ENCODE data around the gene RABGAP1.

Gene RABGAP1

DNA sequence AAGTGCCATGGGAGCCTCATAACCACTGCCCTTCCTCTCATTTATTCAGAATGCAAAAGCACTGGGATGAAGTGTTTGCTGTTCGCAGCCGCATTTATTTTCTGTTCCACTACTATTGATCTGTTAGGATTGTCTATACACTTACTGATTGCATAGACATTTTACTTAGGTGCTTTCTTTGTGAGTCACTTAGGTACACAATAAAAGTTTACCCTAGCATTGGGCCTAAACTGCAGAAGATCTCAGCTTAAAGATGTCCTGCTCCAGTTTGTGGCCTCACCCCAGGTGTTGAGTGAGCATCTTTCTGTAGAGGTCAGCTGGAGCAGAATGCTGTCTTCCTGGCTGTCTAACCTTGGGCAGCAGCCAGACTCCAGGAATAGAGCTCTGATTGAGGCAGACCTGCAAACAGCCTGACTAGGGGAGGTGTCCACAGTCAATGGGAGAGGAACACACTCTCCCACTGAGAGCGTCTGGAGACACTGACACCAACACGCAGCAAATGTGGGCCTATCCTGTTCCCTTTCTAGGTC is 146.6 kb downstream of the RABGAP1 start:
- DNase-seq = no peak

DNA sequence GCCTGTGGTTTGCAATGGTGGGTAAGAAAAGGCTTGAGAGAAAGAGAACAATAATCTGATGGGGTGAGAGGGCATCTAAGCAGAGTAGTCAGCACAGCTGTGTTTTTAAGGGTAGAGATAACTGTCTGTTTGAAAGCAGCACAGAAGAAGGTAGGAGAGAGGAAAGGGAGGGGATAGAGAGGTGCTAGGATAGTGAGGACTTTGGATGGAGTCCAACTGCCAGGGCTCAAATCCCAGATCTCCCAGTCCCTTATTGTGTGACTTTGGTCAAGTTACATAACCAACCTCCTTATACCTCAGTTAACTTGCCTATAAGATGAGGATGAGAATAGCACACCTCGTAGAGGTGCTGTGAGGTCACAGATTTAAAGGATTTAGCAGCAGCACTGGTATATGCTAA is 148.2 kb downstream of the RABGAP1 start:
- no peak for DNase-seq

DNA sequence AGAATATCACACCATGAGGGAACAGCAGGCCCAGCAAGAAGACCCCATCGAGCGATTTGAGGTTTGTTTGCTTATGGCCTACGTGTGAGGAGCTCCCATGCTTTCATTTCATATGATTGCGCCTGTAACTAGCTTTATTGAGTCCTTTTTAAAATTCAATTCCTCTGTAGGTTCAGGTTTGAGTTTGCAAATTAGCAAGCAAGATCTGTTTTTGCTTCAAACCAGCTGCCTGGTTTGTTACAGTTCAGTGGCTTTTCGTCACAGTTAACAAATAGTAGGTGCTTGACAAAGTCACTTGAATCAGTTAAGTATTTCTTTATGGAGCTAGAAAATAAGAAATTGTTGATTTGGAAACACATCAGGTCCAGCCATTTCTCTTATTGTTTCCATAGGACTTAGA is 149.0 kb downstream of the RABGAP1 start:
- no peak for DNase-seq

DNA sequence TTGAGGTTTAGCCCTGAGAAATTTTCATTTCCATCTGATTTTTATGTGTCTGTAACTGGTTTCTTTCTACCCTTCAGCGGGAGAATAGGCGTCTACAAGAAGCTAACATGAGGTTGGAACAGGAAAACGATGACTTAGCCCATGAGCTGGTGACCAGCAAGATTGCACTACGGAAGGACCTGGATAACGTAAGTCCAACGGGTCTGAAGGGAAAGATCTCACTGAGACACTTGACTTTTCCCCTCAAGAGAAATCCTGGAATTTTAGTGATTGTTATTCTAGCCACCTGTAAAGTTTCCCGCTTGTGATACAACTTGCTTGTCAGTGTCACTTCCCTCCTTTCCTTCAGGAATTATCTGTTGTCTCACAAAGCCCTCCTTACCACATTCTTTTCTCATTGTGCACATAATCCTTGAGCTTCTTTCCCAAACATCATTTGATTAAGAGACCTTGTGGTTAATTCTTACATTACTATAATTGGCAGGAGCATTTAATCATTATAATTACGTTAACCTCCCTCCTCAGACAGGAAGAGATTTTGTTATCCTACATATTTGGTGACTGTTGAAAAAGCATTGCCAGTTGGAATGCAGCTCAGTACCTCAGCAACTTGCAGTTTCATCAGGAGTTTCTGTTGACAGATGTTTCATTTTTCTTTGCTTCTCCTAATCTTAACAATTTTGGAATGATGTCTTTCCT is 149.5 kb downstream of the RABGAP1 start:
- no peak for DNase-seq

DNA sequence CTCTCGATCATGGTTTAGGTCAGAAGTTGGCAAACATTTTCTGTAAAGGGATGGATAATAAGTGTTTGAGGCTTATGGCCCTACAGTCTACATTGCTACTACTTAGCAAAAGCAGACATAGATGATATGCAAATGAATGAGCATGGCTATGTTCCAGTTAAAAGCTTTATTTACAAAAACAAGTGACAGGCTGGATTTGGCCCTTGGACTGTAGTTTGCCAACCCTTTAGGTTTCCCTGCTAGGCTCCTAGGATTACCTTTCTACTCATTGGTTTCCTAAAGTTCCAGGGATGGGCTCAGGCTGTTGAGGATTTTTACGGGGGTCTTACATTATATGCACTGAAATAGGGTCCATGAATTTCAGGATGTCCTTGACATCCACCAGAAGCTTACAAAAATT is 150.1 kb downstream of the RABGAP1 start:
- DNase-seq = no peak

DNA sequence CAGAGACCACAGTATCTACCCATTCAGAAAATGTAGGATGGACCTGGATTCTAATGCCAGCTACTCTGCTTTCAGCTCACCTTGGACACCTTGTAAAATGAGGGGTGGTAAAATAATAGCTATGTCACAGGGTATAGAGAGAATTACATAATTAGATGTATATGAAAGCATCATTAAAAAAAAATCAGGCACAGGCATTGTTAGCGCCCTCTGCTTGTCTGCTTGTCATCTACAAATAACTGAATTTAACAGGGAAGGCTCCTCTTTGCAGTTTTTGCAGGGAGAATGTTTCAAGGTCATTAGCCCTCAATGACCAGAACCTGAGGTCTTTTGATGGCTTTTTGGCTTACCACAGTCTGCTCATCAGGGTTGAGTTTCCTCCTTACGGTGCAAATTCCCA is 150.6 kb downstream of the RABGAP1 start:
- DNase-seq = no peak

DNA sequence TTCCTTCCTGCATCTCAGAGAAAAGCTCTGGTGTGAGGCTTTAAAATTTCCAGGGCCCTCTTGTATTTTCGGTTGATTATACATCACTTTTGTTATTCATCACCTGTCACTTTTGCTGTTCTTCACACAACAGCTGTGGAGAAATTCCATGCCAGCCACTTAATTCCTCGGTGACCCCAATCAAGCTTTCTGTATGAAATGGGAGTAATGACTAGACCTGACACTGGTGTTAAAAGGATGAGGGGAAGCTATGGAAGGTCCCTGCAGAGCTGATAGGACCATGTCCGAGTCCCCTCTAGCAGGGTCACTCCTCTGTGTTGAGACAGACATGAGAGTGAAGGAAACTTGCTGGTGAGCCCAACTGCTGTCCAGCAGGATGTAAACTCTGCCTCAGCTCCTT is 152.3 kb downstream of the RABGAP1 start:
- DNase-seq = no peak

DNA sequence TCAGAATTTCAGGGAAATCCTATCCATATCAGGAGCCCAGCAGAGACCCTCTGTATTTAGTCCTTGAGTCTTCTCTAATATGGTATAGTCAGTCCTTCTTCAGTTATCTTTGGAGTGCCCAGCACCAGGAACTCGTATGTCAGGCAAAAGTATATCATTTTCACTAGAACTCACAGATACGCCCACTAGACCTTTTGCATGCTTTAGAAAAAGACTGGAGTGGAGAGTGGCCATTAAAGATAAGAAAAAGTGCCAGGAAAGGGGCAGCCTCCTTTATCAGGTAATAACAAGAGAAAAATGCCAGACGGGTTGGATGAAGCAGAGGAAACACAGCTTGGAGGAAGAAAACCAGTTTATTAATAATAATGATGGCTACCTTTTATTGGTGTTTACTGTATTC is 156.2 kb downstream of the RABGAP1 start:
- no peak for DNase-seq

DNA sequence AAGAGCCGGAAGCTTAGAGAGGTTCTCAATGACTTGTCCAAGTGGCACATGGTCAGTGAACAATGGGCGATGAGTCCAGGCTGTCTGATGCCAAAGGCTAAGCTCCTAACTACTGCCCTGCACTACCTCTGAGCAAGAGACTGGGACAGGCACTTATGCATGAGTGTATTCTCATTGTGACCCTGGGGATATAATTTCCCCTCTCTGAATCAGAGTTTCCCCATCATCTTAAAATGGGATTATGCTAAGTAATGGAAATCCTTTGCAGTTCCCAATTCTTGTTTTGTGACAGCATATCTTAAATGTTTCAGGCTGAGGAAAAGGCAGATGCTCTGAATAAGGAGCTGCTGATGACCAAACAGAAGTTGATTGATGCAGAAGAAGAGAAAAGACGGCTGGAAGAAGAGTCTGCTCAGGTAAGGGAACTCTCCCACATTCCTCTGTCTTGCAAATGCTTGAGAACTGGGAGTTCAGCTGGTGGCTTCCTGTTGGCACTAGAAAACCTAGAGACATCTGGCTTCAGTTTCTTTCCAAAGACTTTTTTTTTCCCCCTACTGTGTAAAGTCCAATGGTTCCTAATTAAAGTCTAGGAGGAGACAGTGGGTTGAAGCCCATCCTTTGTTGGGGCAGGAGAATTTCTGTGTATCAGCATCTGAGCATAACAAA is 156.7 kb downstream of the RABGAP1 start:
- no peak for DNase-seq

DNA sequence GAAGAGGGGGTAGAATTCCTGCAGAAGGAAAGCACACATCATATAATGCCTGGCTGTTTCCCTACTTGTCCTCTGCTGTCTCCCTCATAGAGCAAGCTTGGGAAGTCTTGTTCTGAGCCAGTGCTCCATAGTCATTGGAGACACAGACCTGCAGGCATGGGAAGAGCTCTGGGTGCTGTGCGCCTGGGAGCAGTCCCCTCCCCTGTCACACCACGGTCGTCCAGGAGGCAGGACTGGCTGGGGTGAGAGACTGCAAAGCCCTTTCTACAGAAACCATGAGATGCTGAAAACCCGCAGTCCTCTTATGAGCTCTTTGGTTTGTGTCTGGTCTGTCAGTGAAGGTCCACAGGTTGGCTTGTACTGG is 157.3 kb downstream of the RABGAP1 start:
- no peak for DNase-seq

DNA sequence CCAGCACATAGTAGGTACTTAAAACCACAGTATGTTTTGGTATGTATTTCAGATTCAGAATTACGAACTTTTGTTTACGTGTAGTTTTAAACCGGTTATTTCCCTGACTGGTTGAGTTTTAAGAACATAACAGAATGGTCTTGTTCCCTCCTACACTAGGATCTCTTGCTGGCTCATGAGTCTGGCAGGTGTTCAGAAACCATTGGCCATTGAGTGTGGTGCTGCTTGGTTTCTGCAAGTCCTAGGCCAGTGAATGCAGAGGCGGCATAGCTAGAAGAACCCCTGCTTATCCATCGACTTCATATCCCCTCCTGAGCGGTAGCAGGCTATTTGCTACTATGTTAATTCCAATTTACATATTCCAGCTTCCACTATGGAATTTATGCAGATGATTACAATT is 158.2 kb downstream of the RABGAP1 start:
- DNase-seq = no peak

DNA sequence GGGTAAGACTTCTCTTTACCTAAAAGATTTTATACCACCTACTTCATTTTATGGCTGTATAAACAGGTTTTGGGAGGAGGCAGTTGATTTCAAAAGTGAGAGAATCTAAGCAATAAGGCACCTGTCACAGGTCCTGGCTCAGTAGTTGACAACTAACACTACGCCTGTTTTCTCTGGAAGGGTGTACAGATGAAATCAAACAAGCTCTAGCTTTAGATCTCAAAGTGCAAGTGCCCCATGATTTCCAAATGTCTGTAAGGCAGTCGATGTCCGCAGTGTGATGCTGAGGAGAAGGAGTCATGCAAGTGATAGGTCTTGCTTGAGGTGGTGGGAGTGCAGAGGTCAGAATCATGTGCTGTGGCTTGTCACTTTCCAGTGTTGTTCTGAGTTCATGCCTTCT is 158.7 kb downstream of the RABGAP1 start:
- DNase-seq = no peak

DNA sequence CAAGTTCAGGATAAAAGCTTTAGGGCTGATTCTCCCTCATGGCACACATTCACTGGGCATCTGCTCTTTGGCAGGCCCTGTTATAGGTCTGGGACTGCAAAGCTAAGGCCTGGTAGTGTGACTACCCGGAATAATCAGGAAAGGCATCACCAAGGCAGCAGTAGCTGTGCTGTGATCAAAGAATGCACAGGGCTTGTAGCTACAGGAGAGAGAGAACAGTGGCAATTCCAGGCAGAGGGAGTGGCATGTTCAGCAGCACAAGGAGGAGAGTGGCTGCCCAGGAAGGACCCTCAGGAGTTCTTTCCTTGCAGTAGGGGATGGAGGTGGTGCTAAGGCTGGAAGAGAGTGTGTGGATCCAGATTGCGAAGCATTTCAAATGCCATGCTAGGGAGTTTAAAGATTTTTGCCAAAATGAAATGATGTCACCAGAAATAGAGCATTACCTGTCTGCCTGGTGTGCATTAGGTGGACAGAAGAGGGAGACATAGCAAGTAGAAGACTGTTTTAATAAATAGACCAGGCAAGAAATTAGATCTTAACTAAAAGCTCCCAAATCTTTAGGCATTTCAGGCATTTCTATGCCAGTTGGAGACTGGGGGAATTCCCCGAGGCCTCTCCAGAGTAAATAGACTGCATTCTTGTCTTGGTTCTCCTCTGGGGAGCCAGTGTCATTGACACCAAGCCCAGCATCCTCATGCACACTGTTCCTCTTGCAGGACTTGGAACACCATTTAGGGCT is 161.7 kb downstream of the RABGAP1 start:
- DNase-seq = peak; percentile 22

DNA sequence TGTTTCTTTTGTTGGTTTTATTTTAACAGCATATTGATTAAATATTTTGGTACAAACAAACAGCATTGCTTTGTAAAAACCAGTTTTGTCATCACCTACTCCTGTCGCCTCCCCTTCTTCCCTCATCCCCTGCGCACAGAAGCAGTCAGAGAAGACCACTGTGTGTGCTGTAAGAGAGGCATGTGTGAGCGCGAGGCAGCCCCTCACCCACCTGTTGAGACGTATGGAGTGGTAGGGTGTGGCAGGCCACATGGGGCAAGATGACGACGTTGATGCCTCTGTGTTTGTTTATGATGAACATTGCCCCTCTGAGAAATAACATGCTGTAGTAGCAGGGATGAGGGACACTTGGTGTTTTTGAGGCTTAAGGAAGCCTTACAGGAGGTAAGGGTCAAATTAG is 164.0 kb downstream of the RABGAP1 start:
- DNase-seq = no peak

DNA sequence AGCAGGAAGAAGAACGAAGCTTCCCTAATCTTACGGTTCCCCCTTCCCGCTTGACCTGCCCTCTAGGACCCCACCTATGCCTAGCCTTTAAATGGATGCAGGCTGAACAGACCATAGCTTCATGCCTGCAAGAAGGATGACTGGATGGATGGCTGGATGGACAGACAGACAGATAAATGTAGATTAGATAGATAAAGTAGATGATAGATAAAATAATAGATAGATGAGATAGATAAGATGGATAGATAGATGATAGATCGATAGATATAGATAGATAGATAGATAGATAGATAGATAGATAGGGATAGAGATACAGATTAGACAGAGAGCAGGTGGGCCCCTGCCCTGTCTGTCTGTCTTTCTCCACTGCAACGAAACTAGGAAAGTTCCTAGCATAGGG is 164.7 kb downstream of the RABGAP1 start:
- DNase-seq = no peak

DNA sequence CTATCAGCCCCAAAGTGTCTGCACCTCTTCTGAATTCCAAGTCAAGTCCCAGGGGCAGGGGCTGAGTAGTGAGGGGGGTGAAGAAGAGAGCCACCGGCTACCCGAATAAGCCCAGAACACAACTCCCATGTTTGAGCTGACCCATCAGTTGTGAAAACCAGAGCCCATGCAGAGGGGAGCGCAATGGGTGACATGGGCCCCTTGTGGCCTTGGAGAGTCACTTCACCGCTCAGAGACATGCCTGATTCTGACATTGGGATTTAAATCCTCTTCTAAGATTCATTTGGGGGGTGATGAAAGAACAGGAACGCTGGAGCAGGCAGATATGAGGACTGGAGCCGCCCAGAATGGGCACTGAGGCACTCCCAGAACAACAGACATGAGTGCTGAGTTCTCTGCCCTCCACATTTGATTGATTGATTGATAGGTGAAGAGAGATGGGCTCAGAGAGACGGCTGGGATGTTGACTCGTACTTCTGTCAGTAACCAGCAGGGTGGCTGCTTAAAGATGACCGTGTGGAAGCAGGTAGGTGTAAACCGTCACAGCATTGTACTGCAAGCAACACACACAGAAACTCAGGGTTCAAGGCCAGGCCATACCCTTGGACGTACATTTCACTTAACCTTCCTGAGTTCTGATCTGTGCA is 166.9 kb downstream of the RABGAP1 start:
- DNase-seq = no peak

DNA sequence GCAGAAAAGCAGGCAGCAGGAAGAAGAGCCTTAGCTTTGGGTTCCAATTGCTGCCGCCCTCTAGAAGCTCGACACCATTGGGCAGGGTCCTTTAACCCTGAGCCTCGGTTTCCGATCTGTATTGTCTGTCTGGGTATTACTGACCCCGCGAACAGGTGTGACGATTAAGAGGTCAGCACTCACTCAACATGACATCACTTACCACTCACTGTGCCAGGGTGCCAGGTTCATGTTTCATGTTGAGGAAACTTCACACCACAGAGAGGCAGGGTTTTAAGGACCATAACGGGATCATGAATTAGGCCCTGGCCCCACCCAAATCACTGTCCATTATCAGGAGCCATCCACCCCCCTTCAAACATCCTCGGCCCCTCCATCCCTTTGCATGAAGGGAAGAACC is 168.2 kb downstream of the RABGAP1 start:
- DNase-seq = no peak

DNA sequence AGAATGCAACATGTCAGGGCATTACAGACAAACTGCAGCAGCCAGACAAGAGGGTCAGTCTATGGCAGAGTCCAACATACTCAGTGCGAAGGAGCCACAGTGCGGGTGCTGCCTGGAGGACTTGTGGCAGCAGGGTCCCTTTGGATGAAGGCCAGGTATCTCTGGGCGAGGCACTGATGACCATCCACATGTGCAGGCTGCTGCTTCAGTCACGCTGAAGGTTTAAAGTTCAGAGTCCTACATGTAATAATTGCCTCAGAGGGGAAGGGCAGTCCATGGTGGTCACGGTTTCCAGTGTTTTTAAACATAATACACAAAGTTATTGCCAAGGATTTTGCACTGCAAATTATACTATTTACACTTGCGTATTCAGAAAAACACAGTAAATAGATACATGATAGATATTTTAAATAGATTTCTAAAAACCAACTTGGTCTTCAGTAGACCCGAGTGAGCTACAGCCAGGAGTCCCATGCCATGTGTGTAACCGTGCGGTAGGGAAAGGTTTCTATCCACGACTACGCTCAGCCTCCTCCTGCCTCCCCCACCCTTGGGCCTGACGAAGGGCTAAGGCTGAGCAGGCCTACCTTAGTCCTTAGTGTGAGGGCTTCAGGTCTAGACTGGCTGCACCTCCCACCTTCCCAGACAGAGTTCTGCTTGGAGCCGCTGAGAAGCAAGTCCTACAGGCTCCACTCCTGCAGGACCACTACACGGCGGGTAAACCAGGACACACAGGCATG is 168.9 kb downstream of the RABGAP1 start:
- no peak for DNase-seq

DNA sequence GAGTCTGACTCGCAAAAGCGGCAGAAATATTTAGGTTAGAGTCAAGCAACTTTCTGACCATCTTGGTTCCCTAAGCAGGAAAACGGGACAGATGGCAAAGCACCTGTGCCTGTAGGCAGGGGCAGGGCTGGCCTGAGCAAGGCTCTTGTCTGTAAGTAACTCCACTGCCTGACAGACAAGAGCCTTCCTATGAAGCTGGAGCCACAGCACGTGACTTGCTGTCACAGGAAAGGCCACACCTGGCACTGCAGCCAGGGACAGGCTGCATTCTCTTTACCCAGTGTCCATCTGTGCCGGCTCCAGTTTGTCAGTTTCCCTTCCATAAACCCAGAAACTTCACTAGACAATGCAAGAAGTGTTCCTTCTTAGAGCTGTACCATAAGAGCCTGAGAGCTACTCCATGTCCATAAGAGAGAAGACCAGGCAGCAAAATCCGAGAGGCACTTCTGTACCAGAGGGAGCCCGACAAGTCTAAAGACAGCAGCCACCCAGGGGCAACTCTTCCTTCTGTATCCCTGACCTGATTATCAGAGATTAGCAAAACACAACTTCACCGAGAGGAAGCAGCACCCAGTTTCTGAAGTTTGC is 170.7 kb downstream of the RABGAP1 start:
- DNase-seq = no peak

DNA sequence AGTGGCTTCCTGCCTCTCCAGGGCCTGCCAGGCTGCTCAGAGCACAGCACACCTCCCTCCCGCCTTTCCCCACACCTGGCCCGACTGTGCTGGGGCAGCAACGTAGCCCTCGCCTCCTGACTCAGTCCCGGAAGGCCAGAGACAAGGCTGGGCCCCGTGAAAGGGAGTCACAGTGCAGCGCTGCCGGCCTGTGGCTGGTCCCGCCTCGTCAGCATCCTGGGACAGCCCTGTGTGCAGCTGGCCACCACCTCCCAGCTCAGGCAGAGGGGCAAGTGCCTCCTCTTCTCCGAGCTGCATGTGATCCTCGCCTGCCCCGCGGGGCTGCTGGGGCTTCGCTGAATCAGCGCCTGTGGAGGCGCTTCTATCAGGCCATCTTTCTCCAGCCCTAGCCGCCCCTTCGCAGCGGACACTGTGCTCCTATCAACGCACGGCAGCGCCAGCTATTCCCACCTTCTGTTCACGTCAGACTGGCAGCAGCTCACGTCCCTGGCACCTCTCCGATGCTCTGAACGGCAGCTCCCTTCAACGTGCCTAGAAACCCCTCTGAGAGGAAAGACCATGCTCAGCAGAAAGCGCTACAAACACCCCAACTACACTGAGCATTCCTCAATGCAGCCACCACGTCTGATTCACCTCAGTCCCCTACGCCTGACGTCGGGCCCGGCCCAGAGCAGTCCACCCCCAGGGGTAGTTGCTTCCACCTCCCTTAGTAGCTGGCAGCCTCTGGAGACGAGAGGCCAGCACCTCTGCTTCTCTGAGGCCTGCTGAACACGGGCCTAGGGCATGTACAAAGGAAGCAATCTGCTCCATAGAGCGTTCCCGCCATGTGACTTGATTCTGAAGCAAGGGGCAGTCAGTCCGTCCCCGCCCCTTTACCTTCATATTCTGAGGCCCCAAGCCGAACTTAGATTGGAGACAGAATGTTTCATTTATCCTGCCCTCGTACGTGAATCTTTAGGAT is 171.5 kb downstream of the RABGAP1 start:
- no peak for DNase-seq

DNA sequence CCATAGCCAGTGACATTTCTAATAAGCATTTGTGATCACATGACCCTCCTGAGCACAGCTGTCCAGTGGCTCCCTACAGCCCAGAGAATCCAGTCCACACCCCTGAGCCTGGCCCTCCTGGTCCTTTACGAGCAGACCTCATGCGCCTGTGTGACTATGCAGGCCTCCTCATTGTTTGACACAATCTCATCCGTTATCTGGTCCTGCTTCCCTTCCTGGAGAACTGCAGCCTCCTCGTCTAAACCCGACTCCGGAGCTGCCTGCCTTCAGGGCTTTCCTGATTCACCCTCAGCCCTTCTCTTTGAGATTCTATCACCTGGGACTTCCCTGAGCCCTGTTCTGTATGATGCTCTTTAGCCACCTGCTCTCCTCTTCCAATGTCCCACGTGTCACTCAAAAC is 172.4 kb downstream of the RABGAP1 start:
- DNase-seq = no peak
